SK-N-SH (cell line): ENCODE measurements around the gene UMODL1.

Experiments
- EP300 ChIP-seq, 2 experiments: IDR thresholded peaks; 2 replicates each; pipeline versions ENCODE4 v1.4.0 to v1.6.1; 2012; ENCODE audit warnings: borderline replicate concordance in 1 of 2, low read depth in 1 of 2, low read length in 1 of 2
- EZH2phosphoT487 ChIP-seq: fragments of 200-600 bp; sonication (generic); IDR thresholded peaks from 2 replicates; pipeline ENCODE4 v1.6.1; 2017; ENCODE audit warnings: low read depth, mixed run types, mild to moderate bottlenecking, antibody characterized with exemption, moderate library complexity, borderline replicate concordance
- GABPA ChIP-seq: IDR thresholded peaks from 2 replicates; pipeline ENCODE4 v1.4.0; 2012; ENCODE audit warnings: low read depth, mild to moderate bottlenecking
- MXI1 ChIP-seq: IDR thresholded peaks from 2 replicates; pipeline ENCODE4 v1.6.1; 2012; ENCODE audit warnings: mild to moderate bottlenecking, low read depth, low read length, improper control_type of control experiment
- NFIC ChIP-seq: IDR thresholded peaks from 2 replicates; pipeline ENCODE4 v1.4.0; 2012; ENCODE audit warnings: borderline replicate concordance
- TAF1 ChIP-seq: IDR thresholded peaks from 2 replicates; pipeline ENCODE4 v1.6.1; 2012; ENCODE audit warnings: low read depth, mild to moderate bottlenecking, low read length, moderate library complexity, borderline replicate concordance
- TCF12 ChIP-seq: IDR thresholded peaks from 2 replicates; pipeline ENCODE4 v1.4.0; 2012
- TF ChIP-seq, protein P1 (sequence below): fragments of 200-600 bp; sonication (generic); IDR thresholded peaks from 2 replicates; pipeline ENCODE4 v1.6.1; 2017; ENCODE audit warnings: antibody characterized with exemption, mild to moderate bottlenecking, moderate library complexity

DNA sequence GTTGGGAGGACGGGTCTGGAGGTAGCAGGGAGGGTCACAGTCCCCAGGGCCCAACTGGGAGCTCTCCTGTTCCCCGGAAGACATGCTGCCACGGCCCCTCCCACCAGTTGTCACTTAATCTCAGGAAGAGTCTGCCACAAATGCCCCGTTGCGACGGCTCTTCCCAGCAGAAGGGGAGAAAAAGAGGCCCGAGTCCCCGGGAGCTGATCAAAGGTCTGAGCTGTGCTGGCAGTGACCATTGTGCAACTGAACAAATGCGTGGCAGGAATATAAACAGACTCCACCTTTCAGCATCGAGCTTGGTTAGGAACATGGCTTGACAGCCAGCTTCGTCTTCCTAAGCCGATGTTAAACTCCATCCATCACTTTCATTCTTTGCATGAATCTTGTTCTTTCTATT is 33.2 kb upstream of the UMODL1 start:
- TF ChIP-seq TAF1 (no peak), NFIC (no peak), GABPA (no peak), MXI1 (no peak), EZH2phosphoT487 (no peak), TCF12 (no peak), EP300 (IDR thresholded peaks at IDR 0.05; ENCODE audit: borderline replicate concordance in 1 of 2, low read depth in 1 of 2, low read length in 1 of 2) (no peak)
- TF ChIP-seq, protein P1, sequence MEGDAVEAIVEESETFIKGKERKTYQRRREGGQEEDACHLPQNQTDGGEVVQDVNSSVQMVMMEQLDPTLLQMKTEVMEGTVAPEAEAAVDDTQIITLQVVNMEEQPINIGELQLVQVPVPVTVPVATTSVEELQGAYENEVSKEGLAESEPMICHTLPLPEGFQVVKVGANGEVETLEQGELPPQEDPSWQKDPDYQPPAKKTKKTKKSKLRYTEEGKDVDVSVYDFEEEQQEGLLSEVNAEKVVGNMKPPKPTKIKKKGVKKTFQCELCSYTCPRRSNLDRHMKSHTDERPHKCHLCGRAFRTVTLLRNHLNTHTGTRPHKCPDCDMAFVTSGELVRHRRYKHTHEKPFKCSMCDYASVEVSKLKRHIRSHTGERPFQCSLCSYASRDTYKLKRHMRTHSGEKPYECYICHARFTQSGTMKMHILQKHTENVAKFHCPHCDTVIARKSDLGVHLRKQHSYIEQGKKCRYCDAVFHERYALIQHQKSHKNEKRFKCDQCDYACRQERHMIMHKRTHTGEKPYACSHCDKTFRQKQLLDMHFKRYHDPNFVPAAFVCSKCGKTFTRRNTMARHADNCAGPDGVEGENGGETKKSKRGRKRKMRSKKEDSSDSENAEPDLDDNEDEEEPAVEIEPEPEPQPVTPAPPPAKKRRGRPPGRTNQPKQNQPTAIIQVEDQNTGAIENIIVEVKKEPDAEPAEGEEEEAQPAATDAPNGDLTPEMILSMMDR = no peak
